Lung microvascular endothelial cell (primary cell): ENCODE data around the gene DLD. TPM values are rescaled to one million over a fixed set of nuclear protein-coding genes. Genes with fewer than 3 reads are reported as not detected.
"Not testable (repeated sequence)": the region's sequence is repeated elsewhere in the genome, so short reads cannot be mapped to it uniquely, and the experiment has no call there.

Source experiments
- DNase-seq, 2 donors: peaks; one replicate each; pipeline versions ENCODE4 v3.0.0 to v3.0.0-alpha.2; 2010; ENCODE audit warnings: low read depth in 2 of 2
- total RNA-seq: library from RNA; depleted of rRNA; stranded (reverse); fragments of >200 nt; gene quantifications from 2 replicates; pipeline ENCODE4 v1.2.1, GENCODE V29; 2014

DLD gene
- total RNA-seq, 1 donor from 2014 or later = 39.3 TPM

DNA sequence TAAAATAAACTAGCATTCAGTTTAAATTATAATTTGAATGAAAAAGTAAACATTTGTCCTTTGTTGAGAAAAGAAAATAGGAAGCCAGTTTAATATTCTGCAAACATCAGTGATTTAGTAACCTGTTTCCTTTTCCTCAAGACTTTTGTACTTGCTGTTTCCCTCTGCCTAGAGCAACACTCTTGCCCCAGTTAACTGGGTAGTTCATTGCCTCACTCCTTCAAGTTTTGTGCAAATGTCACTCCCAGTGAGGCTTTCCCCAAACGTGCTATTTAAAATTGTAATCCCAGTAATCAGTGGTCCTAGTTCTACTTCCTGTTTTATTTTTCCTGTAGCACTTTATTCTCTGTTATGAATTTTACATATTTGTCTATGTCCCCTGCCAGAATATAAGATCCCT is 23.8 kb downstream of the DLD start:
- DNase-seq = no peak

DNA sequence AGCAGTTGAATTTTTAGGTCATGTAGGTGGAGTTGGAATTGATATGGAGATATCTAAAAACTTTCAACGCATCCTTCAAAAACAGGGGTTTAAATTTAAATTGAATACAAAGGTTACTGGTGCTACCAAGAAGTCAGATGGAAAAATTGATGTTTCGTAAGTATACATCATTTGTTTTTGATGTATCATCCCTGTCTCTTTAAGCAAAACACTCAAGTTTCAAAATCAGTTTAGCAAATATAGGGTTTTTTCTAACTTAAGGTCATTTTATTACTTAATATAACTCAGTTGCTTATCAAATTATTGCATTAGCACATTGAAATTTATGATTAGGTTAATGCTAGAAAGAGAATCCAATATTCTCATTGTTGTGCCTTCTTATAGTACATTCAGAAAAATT is 24.6 kb downstream of the DLD start:
- no peak for DNase-seq

DNA sequence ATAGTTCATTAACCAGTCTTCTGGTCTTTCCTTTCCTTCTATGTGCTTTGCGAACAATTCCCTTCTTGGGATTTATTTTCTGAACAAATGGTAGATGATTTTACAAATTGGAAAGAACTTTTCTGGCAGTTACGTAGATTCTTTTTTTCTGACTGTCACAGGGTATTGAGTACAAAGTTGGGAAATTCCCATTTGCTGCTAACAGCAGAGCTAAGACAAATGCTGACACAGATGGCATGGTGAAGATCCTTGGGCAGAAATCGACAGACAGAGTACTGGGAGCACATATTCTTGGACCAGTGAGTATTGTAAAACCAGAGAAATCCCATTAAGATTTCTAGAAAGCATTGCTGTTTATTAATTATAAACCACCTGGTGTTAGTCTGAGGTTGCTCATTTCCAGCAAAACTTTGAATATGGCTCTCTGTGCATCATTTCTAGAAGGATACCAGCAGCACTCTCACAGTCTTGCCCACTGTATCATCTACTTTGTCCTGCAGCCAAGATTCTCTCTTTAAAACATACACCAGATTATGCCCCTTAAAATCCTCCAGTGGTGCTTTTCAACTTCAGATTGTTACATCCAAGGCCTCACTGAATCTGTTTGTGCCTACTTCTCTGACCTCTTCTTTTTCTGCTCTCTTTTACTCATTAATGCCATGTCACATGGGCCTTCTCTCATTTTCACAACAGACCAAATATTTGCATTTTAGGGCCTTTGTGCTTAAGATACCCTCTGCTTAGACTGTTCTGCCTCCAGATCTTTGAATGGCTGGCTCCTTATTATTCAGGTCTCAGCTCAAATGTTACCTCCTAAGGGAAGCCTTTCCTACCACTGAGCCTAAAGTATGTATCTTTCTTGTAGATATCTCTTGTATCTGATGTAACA is 27.0 kb downstream of the DLD start:
- DNase-seq = no peak

DNA sequence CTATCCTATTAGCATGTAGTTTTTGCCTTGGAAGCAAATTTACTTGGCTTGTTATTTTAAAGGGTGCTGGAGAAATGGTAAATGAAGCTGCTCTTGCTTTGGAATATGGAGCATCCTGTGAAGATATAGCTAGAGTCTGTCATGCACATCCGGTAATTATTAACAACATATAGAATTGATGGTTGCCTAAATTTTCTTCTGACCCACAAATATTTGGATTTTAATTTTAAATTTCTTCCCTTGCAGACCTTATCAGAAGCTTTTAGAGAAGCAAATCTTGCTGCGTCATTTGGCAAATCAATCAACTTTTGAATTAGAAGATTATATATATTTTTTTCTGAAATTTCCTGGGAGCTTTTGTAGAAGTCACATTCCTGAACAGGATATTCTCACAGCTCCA is 28.0 kb downstream of the DLD start:
- DNase-seq = no peak

DNA sequence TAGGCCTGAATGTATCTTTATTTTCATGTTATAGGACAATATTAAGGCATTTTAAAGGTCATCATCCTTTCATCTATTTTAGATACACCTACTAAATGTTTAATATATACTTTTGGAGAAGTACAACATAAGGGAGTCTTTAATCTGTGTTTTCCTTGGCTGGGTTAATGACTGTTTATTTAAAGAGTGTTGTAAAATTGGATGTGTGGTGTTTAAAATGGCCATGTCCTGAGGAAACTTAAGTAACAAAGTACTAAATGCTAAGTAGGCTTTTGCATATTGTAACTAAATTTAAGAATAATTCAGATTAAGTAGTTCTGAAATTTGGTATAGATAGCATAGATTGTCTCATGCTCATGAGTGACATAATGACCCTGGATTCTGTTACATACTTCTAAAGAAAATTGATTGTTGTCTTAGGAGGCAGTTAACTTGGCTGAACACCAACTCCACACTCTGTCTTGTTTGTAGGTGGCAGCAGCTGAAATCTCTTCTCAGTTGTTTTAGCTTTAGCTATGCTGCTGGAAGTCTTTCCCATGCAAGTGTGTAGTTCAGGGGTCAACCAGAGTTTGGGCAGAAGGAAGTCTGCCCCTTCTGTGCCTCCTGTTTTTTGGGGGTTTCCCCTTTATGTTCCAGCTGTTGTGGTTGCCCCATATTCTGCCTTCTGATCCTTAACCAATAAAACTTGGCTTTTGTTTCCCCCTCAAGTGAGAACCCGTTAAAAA is 29.2 kb downstream of the DLD start:
- DNase-seq = peak in 1 of 2 donors; percentile 36

DNA sequence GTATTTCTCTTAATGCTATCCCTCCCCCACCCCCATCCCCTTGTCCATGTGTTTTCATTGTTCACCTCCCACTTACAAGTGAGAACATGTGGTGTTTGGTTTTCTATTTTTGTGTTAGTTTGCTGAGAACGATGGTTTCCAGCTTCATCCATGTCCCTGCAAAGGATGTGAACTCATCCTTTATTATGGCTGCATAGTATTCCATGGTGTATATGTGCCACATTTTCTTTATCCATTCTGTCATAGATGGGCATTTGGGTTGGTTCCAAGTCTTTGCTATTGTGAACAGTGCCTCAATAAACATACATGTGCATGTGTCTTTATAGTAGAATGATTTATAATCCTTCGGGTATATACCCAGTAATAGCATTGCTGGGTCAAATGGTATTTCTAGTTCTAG is 30.8 kb downstream of the DLD start:
- DNase-seq = not testable (repeated sequence)

DNA sequence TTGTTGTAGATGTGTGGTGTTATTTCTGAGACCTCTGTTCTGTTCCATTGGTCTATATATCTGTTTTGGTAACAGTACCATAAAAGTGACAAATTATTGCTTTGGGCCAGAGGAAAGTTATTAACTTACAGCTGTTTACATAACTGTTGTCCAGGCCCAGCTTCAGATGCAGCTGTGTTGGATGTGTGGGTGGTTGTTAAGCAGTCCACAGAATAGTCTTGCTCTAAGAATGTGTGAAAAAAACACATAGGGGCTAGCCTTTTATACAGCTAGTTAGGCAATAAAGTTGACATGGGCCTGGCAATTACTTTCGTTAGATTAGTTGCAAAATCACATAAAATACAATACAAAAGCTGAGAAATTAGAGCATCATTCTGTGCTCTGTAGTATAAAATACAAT is 31.9 kb downstream of the DLD start:
- DNase-seq = no peak

DNA sequence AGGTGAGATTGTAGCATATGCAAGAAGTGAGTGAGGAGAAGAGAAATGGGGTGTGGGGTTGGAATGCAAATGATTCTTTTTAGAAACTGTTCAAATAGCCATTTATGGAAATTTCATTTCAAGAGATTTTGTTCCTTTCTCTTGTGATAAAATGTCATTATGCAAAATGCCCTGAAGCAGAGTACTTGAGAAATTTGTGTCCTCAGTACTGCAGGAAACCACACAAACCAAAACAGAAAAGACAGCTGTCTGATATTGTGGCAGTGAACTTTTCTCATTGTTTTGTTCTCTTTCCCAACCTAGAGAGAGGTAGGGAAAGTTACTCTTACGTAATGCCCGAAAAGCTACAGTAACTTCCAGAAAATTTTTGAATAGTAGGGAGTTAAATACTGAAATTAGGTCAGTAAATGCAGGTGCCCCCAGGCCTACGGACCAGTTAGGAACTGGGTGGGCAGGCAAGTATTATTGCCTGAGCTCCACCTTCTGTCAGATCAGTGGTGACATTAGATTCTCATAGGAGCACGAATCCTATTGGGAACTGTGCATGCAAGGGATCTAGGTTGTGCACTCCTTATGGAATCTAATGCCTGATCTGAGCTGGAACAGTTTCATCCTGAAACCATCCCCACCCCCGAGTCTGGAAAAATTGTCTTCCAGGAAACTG is 34.0 kb downstream of the DLD start:
- DNase-seq = no peak

DNA sequence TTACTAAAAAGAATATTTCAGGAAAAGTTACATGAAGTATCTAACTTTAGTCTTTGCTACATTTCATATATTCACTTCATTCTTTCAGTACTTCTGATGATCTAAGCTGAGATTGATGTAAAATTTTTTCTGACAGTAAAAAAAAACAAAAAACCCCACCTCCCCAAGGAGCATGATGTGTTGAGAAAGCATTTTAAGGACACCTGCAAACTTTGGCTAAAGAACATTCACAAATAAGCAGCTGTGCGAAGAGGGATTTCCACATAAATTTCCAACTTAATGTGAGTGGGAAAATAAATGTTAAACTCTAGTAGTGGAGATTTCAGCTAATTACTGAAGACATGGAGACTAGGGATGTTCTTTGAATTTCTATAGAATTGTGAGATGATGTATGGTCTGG is 35.5 kb downstream of the DLD start:
- no peak for DNase-seq

DNA sequence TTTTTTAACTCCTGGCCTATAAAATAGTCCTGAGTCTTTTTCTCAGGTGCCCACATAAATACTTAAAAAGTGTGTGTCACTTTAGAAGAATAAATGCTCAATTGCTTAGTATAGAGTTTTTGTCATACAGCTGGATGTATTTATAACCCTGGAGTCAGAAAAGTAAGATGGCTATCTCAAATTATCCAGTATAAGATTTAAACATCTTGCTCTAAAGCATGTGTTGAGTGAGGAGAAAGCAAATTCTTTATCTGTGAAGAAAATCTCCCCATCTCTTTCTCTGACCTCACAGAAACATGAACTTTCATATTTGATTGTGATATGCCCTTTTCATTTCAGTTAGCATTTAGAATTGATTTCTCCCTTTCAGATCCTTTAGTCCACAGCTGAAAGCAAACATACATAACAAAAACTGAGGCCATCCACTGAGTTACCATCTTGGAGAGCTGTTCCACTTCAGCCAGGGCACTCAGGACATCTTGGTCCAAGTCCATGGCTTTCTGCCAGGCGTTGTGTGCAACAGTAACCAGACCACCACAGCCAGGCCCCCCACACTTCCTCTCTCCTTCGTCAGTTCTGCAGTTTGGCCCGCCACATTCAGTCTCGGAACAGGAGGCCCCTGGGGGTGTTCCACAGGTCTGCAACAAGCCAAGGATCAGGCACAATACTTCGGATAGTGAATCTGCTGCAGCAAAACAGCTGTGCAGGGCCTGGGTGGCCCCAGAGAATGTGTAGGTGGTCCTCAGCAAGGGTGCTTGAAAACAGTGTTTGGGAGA is 40.9 kb downstream of the DLD start:
- DNase-seq = no peak

DNA sequence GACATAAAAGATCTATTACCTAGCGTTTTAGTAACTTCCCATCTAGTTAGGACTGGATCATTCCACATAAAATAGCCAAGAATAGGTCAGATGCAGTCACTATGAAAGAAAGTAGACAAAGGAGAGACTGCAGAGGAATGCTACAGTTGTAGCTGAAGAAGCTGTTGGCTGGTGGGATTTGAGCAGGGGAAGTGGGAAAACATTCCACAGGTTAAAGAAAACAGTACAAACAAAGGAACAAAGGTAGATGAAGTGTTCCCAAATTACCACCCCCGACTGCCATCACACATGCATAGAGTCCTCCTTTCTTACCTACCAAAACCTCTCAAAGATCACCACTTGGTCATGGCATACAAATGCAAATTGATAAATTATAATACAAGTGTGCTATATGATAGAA is 41.8 kb downstream of the DLD start:
- DNase-seq = no peak

DNA sequence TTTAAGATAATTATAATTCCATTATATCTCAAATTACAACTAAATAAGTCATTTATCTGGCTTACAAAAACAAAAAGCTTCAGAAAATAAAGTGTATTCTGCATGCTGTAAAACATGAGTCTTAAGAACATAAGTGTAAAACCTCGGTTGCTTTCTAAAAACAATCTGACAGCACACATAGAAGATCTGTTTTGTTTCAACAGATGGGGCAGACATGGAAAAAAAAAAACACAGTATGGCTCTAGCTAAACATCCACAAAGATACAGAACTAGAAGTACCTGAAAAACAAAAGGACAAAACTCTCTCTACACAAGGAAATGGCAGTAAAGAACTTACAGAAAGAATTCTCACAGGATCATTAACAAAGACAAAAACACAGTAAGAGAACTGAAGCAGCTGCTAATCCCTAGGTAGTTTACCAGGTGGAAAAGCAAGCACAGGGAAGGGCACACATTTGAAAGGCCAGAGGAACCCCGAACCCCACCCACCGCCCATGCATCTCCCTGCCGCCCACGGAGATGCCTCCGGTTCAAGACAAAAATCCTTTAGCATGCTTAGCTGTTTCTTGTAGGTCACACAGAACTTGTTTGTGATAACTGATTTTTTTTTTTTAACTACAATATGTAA is 42.5 kb downstream of the DLD start:
- DNase-seq = no peak

DNA sequence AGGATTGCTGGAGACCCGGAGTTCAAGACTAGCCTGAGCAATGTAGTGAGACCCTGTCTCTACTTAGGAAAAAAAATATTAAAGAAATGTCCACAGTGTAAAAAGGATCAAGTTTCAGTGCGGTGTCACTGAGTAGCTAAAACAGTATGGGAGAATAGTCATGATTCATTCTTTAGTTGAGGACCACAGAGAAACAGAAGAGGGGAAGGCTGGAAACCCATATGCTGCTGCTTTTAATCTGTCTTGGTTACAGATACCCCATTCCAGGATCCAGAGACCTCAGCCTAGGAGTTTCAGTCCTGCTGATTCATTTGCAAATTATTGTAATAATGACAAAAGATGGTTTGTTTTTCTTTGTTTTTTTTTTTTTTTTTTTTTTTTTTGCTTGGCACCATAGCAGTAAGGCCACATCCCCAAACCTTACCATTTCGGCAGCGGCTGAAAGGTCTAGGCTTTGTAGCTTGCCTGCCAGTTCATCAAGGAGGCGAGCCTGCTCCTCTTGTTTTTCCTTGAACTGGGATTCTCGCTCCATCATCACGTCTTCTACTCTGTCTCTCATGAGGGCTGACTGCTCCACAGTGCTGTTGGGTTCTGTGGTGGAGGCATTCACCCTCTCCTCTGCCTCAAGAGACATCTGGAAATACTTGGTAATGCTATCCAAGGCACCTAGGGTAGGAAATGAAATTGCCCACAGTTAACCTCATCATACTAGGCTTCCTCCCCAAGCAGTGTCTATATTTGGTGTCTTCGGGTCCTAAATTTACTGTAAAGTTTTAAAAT is 44.2 kb downstream of the DLD start:
- no peak for DNase-seq

DNA sequence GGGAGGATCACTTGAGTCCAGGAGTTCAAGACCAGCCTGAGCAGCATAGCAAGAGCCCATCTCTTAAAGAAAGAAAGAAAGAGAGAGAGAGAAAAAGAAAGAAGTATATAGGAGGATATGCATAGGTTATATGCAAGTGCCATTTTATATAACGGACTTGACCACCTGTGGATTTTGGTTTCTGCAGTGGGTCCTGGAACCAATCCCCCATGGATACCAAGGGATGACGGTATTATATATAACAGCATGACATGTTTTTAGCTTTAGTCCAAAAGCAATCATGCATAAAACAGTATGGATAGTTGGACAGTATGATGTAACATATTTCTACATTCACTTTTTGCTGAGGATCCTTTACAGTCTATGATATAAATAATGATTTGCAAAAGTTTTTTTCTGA is 45.3 kb downstream of the DLD start:
- DNase-seq = no peak

DNA sequence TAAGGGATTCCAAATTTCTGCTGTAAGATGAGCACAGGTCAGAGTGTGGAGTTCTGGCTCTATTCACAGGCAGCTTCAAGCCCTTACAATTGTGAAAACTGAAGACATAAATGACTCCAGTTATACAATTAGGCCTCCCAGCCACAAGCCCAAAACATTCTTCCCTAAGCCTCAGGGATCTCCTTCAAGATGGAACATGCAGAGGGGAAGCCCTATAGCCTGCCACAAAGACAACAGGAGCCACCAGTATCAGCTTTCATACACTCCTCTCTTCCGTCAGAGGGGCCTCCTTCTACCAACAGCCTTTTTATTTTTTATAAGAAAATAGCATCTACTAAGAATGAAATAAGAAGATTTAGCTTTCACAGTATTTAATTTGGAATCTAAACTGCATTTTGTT is 46.5 kb downstream of the DLD start:
- DNase-seq = no peak

DNA sequence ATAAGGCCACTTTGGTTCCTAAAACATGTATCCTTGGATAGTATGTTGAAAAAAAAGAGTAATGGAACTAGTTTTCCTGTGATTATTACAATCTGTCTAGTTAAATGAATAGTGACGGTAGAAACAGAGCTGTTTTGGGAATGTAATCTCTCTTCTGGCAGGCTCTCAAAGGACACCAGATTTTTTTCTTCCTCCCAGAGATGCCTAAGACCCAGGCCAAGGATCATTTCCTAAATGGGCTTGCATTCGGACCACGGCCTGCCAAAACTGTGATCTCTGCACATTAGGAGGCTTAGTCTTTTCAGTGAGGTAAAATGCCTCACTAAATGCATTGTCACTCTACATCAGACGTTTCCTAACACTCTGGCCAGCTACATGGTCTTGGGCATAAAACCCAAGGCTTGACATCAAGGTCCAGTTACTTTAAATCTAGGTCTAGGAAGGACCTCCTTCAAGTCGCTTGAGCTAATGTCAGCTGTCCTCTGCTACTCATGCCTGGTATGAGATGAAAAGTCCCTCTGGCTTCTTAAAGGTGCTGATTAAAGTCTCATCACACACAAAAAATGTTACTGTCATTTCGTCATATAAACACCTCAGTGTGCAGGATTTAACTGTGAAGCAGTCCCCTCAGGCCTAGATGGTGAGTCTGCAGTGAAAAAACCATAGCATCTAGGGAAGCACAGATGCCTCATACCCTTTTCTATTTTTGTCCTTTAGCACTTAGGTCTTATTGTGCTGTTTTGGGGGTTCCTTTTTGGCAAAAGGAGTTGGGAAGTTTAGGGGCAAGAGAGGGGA is 47.7 kb downstream of the DLD start:
- DNase-seq = peak; percentile 17 to 27

DNA sequence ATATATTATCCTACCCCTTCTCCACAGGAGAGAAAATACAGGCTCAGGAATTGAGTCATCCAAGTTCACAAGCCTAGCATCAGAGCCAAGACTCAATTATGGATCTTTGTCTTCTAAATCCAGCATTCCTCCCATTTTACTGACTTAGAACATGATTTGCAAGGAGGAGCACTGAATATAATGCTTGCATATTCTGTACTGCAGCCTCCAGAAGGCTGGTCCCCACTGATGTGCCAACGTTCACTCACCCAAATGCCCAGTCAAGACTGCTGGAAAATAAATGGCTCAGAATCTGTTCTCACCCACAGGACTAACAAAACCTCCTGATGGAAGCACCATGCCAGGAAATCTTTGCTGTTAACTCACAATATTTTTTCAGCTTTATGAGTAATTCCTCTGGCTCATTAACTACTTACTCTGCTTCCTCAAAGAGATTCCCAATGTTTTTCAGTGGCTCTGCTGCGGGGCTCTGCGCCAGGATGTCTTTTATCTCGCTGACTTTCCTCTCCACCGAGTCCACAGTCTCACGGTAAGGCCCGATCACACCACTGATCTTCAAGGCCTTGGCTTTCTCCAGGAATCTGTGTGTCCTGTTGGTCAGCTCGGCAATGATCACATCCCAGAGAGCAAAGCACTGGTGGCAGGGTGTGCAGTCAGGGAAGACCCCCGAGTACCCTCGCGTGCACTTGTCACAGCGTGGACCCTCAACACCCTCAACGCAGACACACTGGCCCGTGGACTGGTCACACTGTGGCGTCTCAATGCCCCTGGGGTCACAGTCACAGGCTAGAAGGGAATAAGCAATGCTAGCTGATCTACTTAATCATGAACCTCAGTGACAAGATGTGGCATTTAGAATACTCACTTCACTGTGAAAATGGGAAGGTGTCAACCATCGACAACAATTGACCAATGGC is 48.8 kb downstream of the DLD start:
- DNase-seq = peak; percentile 78 to 85

DNA sequence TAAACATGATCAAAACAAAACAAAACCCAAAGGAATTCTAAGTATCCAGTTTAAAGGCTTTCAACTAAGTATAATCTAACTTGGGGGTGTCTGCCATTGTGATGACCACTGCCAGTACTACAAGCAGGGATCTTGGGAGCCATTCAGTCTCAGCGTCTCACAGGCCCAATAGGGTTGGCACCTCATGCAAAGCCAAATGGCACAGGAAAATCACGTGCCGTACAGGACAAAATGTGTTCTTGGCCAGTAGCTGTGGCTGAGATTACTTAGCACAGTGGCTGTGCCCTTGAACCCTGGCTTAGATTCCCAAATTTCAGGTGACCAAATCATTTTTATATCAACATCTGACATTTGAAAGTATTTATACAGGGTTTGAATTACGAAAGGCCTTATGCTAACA is 50.0 kb downstream of the DLD start:
- no peak for DNase-seq

DNA sequence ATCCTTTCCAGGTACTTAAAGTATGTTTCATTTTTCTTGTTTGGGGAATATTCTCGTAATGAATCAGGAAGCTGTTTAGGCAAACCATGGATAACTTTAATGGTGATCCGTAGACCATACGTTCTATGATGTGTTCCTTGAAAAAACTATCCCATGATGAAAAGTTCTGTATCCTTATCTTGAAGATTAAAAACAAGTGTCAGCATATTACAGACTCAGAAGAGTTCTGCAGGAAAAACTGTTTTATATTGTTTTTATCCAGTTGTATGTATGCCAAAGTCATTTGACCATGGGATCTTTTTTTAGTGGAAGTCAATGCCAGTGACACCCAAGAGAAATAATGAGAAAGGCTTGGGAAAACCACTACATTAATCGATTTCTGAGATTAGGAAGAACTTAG is 52.0 kb downstream of the DLD start:
- DNase-seq = no peak
